Activated T-cell treated with anti-CD3 and anti-CD28 coated beads, Interleukin-2, amount 50 U/mL, for 24 hours (primary cell): ENCODE data around the gene MAP3K3.
A peak's percentile ranks its signal among the peaks of the same experiment; 100 is the strongest.

ENCODE experiments used
- DNase-seq: peaks from one replicate; pipeline ENCODE4 v3.0.0-alpha.2; 2020
- H3K27ac Mint-ChIP-seq: 2 replicates; pipeline ENCODE4 v1.8.0; 2020; ENCODE audit warnings: mild to moderate bottlenecking, mixed read lengths
- H3K27me3 Mint-ChIP-seq: 2 replicates; pipeline ENCODE4 v1.8.0; 2020; ENCODE audit warnings: mixed read lengths
- H3K36me3 Mint-ChIP-seq: 2 replicates; pipeline ENCODE4 v1.8.0; 2020; ENCODE audit warnings: low read depth, mixed read lengths
- H3K4me1 Mint-ChIP-seq: 2 replicates; pipeline ENCODE4 v1.8.0; 2020; ENCODE audit warnings: low read depth, mixed read lengths
- H3K4me3 Mint-ChIP-seq: 2 replicates; pipeline ENCODE4 v1.8.0; 2020; ENCODE audit warnings: mild to moderate bottlenecking, moderate library complexity, mixed read lengths
- H3K9me3 Mint-ChIP-seq: 2 replicates; pipeline ENCODE4 v1.8.0; 2020; ENCODE audit warnings: mixed read lengths

Gene MAP3K3

GRCh38 chr17:63601439-63602371 is 20.5 kb upstream of the MAP3K3 start:
- peaks cover 46% of the 10 kb centered on the region for H3K36me3 Mint-ChIP-seq
- peak overlapping the region; percentile 95 for H3K4me3 Mint-ChIP-seq
- DNase-seq: no peak
- H3K27me3 Mint-ChIP-seq: no peaks in the 10 kb centered on the region
- no peaks in the 10 kb centered on the region for H3K9me3 Mint-ChIP-seq
- H3K4me1 Mint-ChIP-seq: peaks cover 39% of the 10 kb centered on the region
- peak overlapping the region; percentile 96 for H3K27ac Mint-ChIP-seq

- no peak for DNase-seq
- Mint-ChIP-seq H3K9me3 (no peaks in the 10 kb centered on the region), H3K27ac (peak overlapping the region; percentile 95), H3K4me1 (peaks cover 27% of the 10 kb centered on the region), H3K27me3 (no peaks in the 10 kb centered on the region), H3K36me3 (peaks cover 61% of the 10 kb centered on the region), H3K4me3 (peak overlapping the region; percentile 27)
Measured at GRCh38 chr17:63609816-63610573, 12.2 kb upstream of the MAP3K3 start.

- peak overlapping the region; percentile 41 for H3K4me3 Mint-ChIP-seq
- DNase-seq: no peak
- peaks cover 52% of the 10 kb centered on the region for H3K36me3 Mint-ChIP-seq
- no peaks in the 10 kb centered on the region for H3K27me3 Mint-ChIP-seq
- peaks cover 27% of the 10 kb centered on the region for H3K4me1 Mint-ChIP-seq
- no peaks in the 10 kb centered on the region for H3K9me3 Mint-ChIP-seq
- peak overlapping the region; percentile 95 for H3K27ac Mint-ChIP-seq
Measured at GRCh38 chr17:63610854-63611253, 11.4 kb upstream of the MAP3K3 start.

GRCh38 chr17:63611354-63611753 is 10.9 kb upstream of the MAP3K3 start:
- Mint-ChIP-seq H3K36me3 (peaks cover 47% of the 10 kb centered on the region), H3K4me1 (peaks cover 27% of the 10 kb centered on the region), H3K4me3 (peak overlapping the region; percentile 41), H3K27me3 (no peaks in the 10 kb centered on the region), H3K9me3 (no peaks in the 10 kb centered on the region), H3K27ac (peak overlapping the region; percentile 95)
- DNase-seq: no peak

- Mint-ChIP-seq H3K36me3 (peaks cover 24% of the 10 kb centered on the region), H3K27me3 (no peaks in the 10 kb centered on the region), H3K9me3 (no peaks in the 10 kb centered on the region), H3K4me3 (no peak overlapping the region), H3K27ac (no peak overlapping the region), H3K4me1 (peaks cover 27% of the 10 kb centered on the region)
- no peak for DNase-seq
Measured at GRCh38 chr17:63613663-63614062, 8.6 kb upstream of the MAP3K3 start.

- Mint-ChIP-seq H3K4me3 (peak overlapping the region; percentile 86), H3K27ac (peak overlapping the region; percentile 94), H3K36me3 (peaks cover 7% of the 10 kb centered on the region), H3K9me3 (no peaks in the 10 kb centered on the region), H3K4me1 (peaks cover 37% of the 10 kb centered on the region), H3K27me3 (no peaks in the 10 kb centered on the region)
- DNase-seq: no peak
Measured at GRCh38 chr17:63621229-63621683, 961 bp upstream of the MAP3K3 start.

GRCh38 chr17:63622574-63623390 is 565 bp downstream of the MAP3K3 start:
- H3K9me3 Mint-ChIP-seq: no peaks in the 10 kb centered on the region
- H3K27ac Mint-ChIP-seq: peak overlapping the region; percentile 94
- no peaks in the 10 kb centered on the region for H3K27me3 Mint-ChIP-seq
- H3K4me3 Mint-ChIP-seq: peak overlapping the region; percentile 99
- peak; percentile 79 for DNase-seq
- peaks cover 7% of the 10 kb centered on the region for H3K36me3 Mint-ChIP-seq
- H3K4me1 Mint-ChIP-seq: peaks cover 46% of the 10 kb centered on the region

- peaks cover 46% of the 10 kb centered on the region for H3K4me1 Mint-ChIP-seq
- no peaks in the 10 kb centered on the region for H3K9me3 Mint-ChIP-seq
- peak overlapping the region; percentile 99 for H3K4me3 Mint-ChIP-seq
- H3K27me3 Mint-ChIP-seq: no peaks in the 10 kb centered on the region
- H3K36me3 Mint-ChIP-seq: peaks cover 12% of the 10 kb centered on the region
- DNase-seq: no peak
- H3K27ac Mint-ChIP-seq: peak overlapping the region; percentile 94
Measured at GRCh38 chr17:63623786-63624530, 1.7 kb downstream of the MAP3K3 start.

GRCh38 chr17:63624531-63624880 is 2.3 kb downstream of the MAP3K3 start:
- Mint-ChIP-seq H3K36me3 (peaks cover 12% of the 10 kb centered on the region), H3K4me1 (peaks cover 49% of the 10 kb centered on the region), H3K4me3 (peak overlapping the region; percentile 99), H3K9me3 (no peaks in the 10 kb centered on the region), H3K27me3 (no peaks in the 10 kb centered on the region), H3K27ac (no peak overlapping the region)
- DNase-seq: no peak

- Mint-ChIP-seq H3K27ac (peak overlapping the region; percentile 9), H3K27me3 (no peaks in the 10 kb centered on the region), H3K4me3 (no peak overlapping the region), H3K36me3 (peaks cover 16% of the 10 kb centered on the region), H3K4me1 (peaks cover 55% of the 10 kb centered on the region), H3K9me3 (no peaks in the 10 kb centered on the region)
- DNase-seq: no peak
Measured at GRCh38 chr17:63626551-63627180, 4.4 kb downstream of the MAP3K3 start.

GRCh38 chr17:63629627-63630026 is 7.4 kb downstream of the MAP3K3 start:
- Mint-ChIP-seq H3K36me3 (peaks cover 31% of the 10 kb centered on the region), H3K4me1 (peaks cover 50% of the 10 kb centered on the region), H3K9me3 (no peaks in the 10 kb centered on the region)

GRCh38 chr17:63631062-63631461 is 8.8 kb downstream of the MAP3K3 start:
- H3K4me1 Mint-ChIP-seq: peaks cover 35% of the 10 kb centered on the region
- no peak for DNase-seq
- H3K9me3 Mint-ChIP-seq: no peaks in the 10 kb centered on the region
- no peak overlapping the region for H3K27ac Mint-ChIP-seq
- H3K4me3 Mint-ChIP-seq: no peak overlapping the region
- peaks cover 38% of the 10 kb centered on the region for H3K36me3 Mint-ChIP-seq
- no peaks in the 10 kb centered on the region for H3K27me3 Mint-ChIP-seq

More at GRCh38 chr17:63629627-63630026, 7.4 kb downstream of the MAP3K3 start:
- Mint-ChIP-seq H3K27ac (no peak overlapping the region), H3K4me3 (no peak overlapping the region), H3K27me3 (no peaks in the 10 kb centered on the region)
- DNase-seq: no peak

GRCh38 chr17:63631626-63632025 is 9.4 kb downstream of the MAP3K3 start:
- Mint-ChIP-seq H3K36me3 (peaks cover 44% of the 10 kb centered on the region), H3K27me3 (no peaks in the 10 kb centered on the region), H3K4me3 (no peak overlapping the region), H3K27ac (no peak overlapping the region), H3K4me1 (peaks cover 33% of the 10 kb centered on the region), H3K9me3 (no peaks in the 10 kb centered on the region)
- DNase-seq: no peak
